HG02870 (cell line): ENCODE data around the gene SMIM44.

Experiments
- ATAC-seq: cut with Tn5 transposase; IDR thresholded peaks from one replicate; pipeline ENCODE4 v1.9.1; 2021; ENCODE audit warnings: mild to moderate bottlenecking, moderate library complexity; ENCODE audit not compliant: unreplicated experiment

Gene SMIM44

GRCh38 chr19:3501780-3502179 lies 18.5 kb upstream of the SMIM44 start:
- ATAC-seq = no peak

- ATAC-seq = peak; percentile 83
Measured at GRCh38 chr19:3500429-3501101, 17.3 kb upstream of the SMIM44 start, which contains the start of gene DOHH. Gene DOHH, minus strand, starts transcription at chr19:3500674. Its CDS starts 3,860 bp downstream, at chr19:3496814.

GRCh38 chr19:3499738-3500428 lies 16.6 kb upstream of the SMIM44 start:
- ATAC-seq = no peak

GRCh38 chr19:3497757-3498520 lies 14.7 kb upstream of the SMIM44 start:
- ATAC-seq = no peak

GRCh38 chr19:3496392-3497273 lies 13.4 kb upstream of the SMIM44 start:
- no peak for ATAC-seq

GRCh38 chr19:3494559-3494958 lies 11.3 kb upstream of the SMIM44 start:
- no peak for ATAC-seq

GRCh38 chr19:3494051-3494450 lies 10.8 kb upstream of the SMIM44 start:
- ATAC-seq = no peak

GRCh38 chr19:3493651-3494050 lies 10.4 kb upstream of the SMIM44 start:
- no peak for ATAC-seq

- no peak for ATAC-seq
Measured at GRCh38 chr19:3492919-3493318, 9.7 kb upstream of the SMIM44 start.

GRCh38 chr19:3492131-3492839 lies 9.0 kb upstream of the SMIM44 start:
- ATAC-seq = no peak

- no peak for ATAC-seq
Measured at GRCh38 chr19:3491396-3492119, 8.3 kb upstream of the SMIM44 start.

GRCh38 chr19:3482507-3483225 lies 575 bp downstream of the SMIM44 start:
- no peak for ATAC-seq

GRCh38 chr19:3481241-3482090 lies 1.8 kb downstream of the SMIM44 start:
- ATAC-seq = no peak

- no peak for ATAC-seq
Measured at GRCh38 chr19:3480383-3481091, 2.7 kb downstream of the SMIM44 start, which contains the start of gene SMIM24. Gene SMIM24, minus strand, starts transcription at chr19:3480525. Its CDS starts 62 bp downstream, at chr19:3480463.

GRCh38 chr19:3479834-3480215 lies 3.4 kb downstream of the SMIM44 start:
- ATAC-seq = no peak

- ATAC-seq = no peak
Measured at GRCh38 chr19:3479177-3479833, 3.9 kb downstream of the SMIM44 start.
